GM12878 (cell line): ENCODE data around the gene SLC35F3. TPM values are rescaled to one million over a fixed set of nuclear protein-coding genes. Genes with fewer than 3 reads are reported as not detected.

ENCODE experiments used
- ATAC-seq: fragments of 200-7000 bp; cut with Tn5 transposase; 3 replicates; pipeline ENCODE4 v1.9.1; 2020; ENCODE audit warnings: mild to moderate bottlenecking, moderate library complexity
- BruUV-seq: library from RNA; stranded (reverse); fragments of 400-500 nt; replicated peaks from 2 replicates; lab custom pipeline; 2021; lab: Mats Ljungman, UMichigan
- CTCF ChIA-PET: fragments of 300-600 bp; sonication (Branson Sonifier 250); formaldehyde crosslinking; extraction: SDS; loops from one replicate; lab custom pipeline; 2021; ENCODE audit warnings: inconsistent platforms; lab: Yijun Ruan, JAX
- POLR2A ChIA-PET: fragments of 350-600 bp; formaldehyde crosslinking; extraction: SDS; loops from one replicate; lab custom pipeline; 2021; ENCODE audit warnings: inconsistent platforms; lab: Charles Lee
- RAD21 ChIA-PET: fragments of 300-600 bp; sonication (Branson Sonifier 250); formaldehyde crosslinking; loops from one replicate; lab custom pipeline; 2023; ENCODE audit warnings: antibody characterized with exemption; ENCODE audit not compliant: unreplicated experiment; lab: Charles Lee
- SMC1A ChIA-PET: fragments of 300-600 bp; sonication (Branson Sonifier 250); formaldehyde crosslinking; loops from one replicate; lab custom pipeline; 2023; ENCODE audit not compliant: unreplicated experiment, uncharacterized antibody; lab: Charles Lee
- DNase-seq: peaks from one replicate; pipeline ENCODE4 v3.0.0-alpha.2; 2011; ENCODE audit warnings: low read depth, low spot score
- FAIRE-seq: peaks from 3 replicates; lab custom pipeline; 2011; peaks lifted over from hg19 to GRCh38; lab: Jason Lieb, UNC
- H2AFZ ChIP-seq: 2 replicates; pipeline ENCODE4 v1.6.0; 2011; ENCODE audit warnings: low read depth, low read length, control low read depth; ENCODE audit not compliant: control insufficient read depth
- H3K27ac ChIP-seq: 2 replicates; pipeline ENCODE4 v1.5.1; 2011; ENCODE audit warnings: control low read depth; ENCODE audit not compliant: control insufficient read depth, insufficient read depth
- H3K27me3 ChIP-seq, 2 experiments: replicated peaks in 1 of 2; 2 replicates each; pipeline versions ENCODE4 v1.6.0 to v1.6.1; 2011; ENCODE audit warnings: low read length in 1 of 2; ENCODE audit not compliant: control insufficient read depth in 2 of 2, insufficient read depth in 2 of 2
- H3K36me3 ChIP-seq, 2 experiments: 2 replicates each; pipeline ENCODE4 v1.5.1; 2011; ENCODE audit warnings: low read length in 1 of 2; ENCODE audit not compliant: control insufficient read depth in 2 of 2, insufficient read depth in 2 of 2
- H3K4me1 ChIP-seq: 2 replicates; pipeline ENCODE4 v1.6.1; 2011; ENCODE audit warnings: mild to moderate bottlenecking, low read length, moderate library complexity, mixed read lengths; ENCODE audit not compliant: control insufficient read depth, insufficient read depth
- H3K4me2 ChIP-seq: 2 replicates; pipeline ENCODE4 v1.6.0; 2011; ENCODE audit warnings: control low read depth; ENCODE audit not compliant: control insufficient read depth, insufficient read depth
- H3K4me3 ChIP-seq: fragments of 200-600 bp; sonication (generic); 2 replicates; pipeline ENCODE4 v1.5.1; 2016
- H3K79me2 ChIP-seq: 2 replicates; pipeline ENCODE4 v1.6.0; 2011; ENCODE audit warnings: low read length; ENCODE audit not compliant: control insufficient read depth, insufficient read depth
- H3K9ac ChIP-seq: 2 replicates; pipeline ENCODE4 v1.8.0; 2011; ENCODE audit warnings: low read length, control low read depth, mixed read lengths; ENCODE audit not compliant: control insufficient read depth, insufficient read depth
- H3K9me3 ChIP-seq: replicated peaks from 3 replicates; pipeline ENCODE4 v1.5.1; 2011; ENCODE audit warnings: mild to moderate bottlenecking, low read length; ENCODE audit not compliant: control insufficient read depth, insufficient read depth
- H4K20me1 ChIP-seq: 2 replicates; pipeline ENCODE4 v1.6.0; 2011; ENCODE audit not compliant: control insufficient read depth, insufficient read depth
- CHD4 ChIP-seq: fragments of 200-600 bp; sonication (generic); IDR thresholded peaks from 2 replicates; pipeline ENCODE4 v1.6.1; 2016; ENCODE audit warnings: mild to moderate bottlenecking
- IKZF1 ChIP-seq: fragments of 450-650 bp; conservative IDR thresholded peaks from 2 replicates; pipeline ENCODE4 v1.6.1; 2017; ENCODE audit warnings: antibody characterized with exemption, mild to moderate bottlenecking
- MTA3 ChIP-seq: IDR thresholded peaks from 2 replicates; pipeline ENCODE4 v1.6.1; 2012; ENCODE audit warnings: low read length, inconsistent platforms, borderline replicate concordance
- NR2F1 ChIP-seq: fragments of 450-650 bp; conservative IDR thresholded peaks from 2 replicates; pipeline ENCODE4 v1.6.1; 2017; ENCODE audit warnings: mild to moderate bottlenecking
- ZSCAN29 ChIP-seq: fragments of 450-650 bp; IDR thresholded peaks from 2 replicates; pipeline ENCODE4 v1.6.1; 2017; ENCODE audit warnings: mild to moderate bottlenecking, moderate library complexity
- WGBS: methylation state at CpG from one replicate; pipeline ENCODE4 v1.1.6; 2016; ENCODE audit warnings: low lambda C conversion rate; ENCODE audit not compliant: insufficient replicate concordance, insufficient coverage; ENCODE audit errors: missing lambda C conversion rate; 5-methylcytosine and 5-hydroxymethylcytosine counted together
- in situ Hi-C: fragments of 300-500 bp; cut with MboI; formaldehyde crosslinking; loops from 9 replicates; pipeline ENCODE4 v1.14.3; 2018; ENCODE audit warnings: mixed read lengths
- intact Hi-C: fragments of 100-400 bp; cut with micrococcal nuclease; formaldehyde crosslinking; loops from one replicate; pipeline ENCODE4 v1.14.2; 2022; ENCODE audit not compliant: unreplicated experiment
- polyA plus RNA-seq, 11 experiments: library from polyadenylated mRNA; depleted of rRNA in 4 of 11; unstranded in 6 of 11; stranded (reverse) in 5 of 11; fragments of >200 nt; fragmentation: Nextera tagmentation in 4 of 11; fragmentation: Illumina TruSeq in 1 of 11; extraction: Ambion mirVana in 4 of 11; extraction: Trizol in 1 of 11; gene quantifications; 1 replicate in 1 of 11; 2 replicates in 10 of 11; pipeline versions ENCODE4 v1.2.1 to v1.2.3, GENCODE V29; 2011 to 2016; ENCODE audit warnings: inconsistent platforms in 2 of 11, missing spikeins in 2 of 11, low read depth in 1 of 11
- total RNA-seq, 4 experiments: library from RNA; depleted of rRNA in 3 of 4; stranded (reverse); fragments of >200 nt in 3 of 4; fragmentation: Illumina TruSeq in 1 of 4; extraction: Trizol in 1 of 4; gene quantifications; 2 replicates each; pipeline versions ENCODE4 v1.2.1 to v1.2.3, GENCODE V29; 2013 to 2021
- TF ChIP-seq, protein P1 (sequence below): fragments of 450-650 bp; formaldehyde crosslinking; IDR thresholded peaks from 2 replicates; pipeline ENCODE4 v1.4.0; 2022; ENCODE audit warnings: mild to moderate bottlenecking, moderate library complexity
- TF ChIP-seq, protein P2 (sequence below): fragments of 450-650 bp; IDR thresholded peaks from 2 replicates; pipeline ENCODE4 v1.6.1; 2017; ENCODE audit warnings: borderline replicate concordance
- TF ChIP-seq, protein P3 (sequence below): IDR thresholded peaks from 2 replicates; pipeline ENCODE4 v1.6.1; 2012; ENCODE audit warnings: mild to moderate bottlenecking, low read depth, low read length

Gene SLC35F3
- total and polyA plus RNA-seq, 10 of the 15 experiments (the other 5 are each of a cell fraction or from before 2014, with no cell fraction given): 1.0 to 8.6 (median 5.7) TPM

DNA sequence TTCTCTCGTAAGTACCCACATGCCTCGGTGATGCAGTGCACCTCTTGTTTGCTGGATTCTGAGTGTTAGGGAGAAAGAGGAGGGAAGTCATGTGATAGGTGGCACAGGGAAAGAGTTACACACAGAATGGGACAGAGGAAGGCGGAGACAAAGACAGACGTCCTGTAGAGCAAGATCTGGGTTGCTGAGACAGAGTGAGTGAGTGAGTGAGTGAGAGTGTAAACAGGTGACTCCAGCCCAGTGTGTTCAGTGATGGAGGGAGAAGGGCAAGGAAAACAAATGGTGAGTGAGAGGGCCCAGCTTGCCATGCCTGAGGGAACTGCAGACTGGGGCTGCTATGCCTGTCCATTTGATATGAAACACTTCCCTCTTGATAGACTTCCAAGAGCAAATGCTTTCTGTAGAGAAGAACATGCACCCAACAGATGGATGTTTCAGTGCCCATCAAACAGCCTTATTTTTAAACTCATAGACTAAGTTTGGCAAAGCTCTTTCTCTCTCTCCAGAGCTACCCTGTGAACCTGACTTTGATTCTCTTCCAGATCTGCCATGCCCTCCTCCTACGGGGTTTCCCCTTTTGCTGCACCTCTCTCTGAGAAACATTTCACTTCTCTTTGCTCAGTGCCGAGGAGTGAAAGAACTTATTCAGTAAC, 258.9 kb downstream of the SLC35F3 start (continued):
- TF ChIP-seq, protein P1, sequence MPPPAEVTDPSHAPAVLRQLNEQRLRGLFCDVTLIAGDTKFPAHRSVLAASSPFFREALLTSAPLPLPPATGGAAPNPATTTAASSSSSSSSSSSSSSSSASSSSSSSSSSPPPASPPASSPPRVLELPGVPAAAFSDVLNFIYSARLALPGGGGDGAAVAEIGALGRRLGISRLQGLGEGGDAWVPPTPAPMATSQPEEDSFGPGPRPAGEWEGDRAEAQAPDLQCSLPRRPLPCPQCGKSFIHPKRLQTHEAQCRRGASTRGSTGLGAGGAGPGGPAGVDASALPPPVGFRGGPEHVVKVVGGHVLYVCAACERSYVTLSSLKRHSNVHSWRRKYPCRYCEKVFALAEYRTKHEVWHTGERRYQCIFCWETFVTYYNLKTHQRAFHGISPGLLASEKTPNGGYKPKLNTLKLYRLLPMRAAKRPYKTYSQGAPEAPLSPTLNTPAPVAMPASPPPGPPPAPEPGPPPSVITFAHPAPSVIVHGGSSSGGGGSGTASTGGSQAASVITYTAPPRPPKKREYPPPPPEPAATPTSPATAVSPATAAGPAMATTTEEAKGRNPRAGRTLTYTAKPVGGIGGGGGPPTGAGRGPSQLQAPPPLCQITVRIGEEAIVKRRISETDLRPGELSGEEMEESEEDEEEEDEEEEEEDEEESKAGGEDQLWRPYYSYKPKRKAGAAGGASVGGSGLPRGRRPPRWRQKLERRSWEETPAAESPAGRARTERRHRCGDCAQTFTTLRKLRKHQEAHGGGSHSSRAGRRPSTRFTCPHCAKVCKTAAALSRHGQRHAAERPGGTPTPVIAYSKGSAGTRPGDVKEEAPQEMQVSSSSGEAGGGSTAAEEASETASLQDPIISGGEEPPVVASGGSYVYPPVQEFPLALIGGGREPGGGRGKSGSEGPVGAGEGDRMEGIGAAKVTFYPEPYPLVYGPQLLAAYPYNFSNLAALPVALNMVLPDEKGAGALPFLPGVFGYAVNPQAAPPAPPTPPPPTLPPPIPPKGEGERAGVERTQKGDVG: no peak
- TF ChIP-seq MTA3 (no peak), CHD4 (no peak), NR2F1 (no peak)
- TF ChIP-seq, protein P2, sequence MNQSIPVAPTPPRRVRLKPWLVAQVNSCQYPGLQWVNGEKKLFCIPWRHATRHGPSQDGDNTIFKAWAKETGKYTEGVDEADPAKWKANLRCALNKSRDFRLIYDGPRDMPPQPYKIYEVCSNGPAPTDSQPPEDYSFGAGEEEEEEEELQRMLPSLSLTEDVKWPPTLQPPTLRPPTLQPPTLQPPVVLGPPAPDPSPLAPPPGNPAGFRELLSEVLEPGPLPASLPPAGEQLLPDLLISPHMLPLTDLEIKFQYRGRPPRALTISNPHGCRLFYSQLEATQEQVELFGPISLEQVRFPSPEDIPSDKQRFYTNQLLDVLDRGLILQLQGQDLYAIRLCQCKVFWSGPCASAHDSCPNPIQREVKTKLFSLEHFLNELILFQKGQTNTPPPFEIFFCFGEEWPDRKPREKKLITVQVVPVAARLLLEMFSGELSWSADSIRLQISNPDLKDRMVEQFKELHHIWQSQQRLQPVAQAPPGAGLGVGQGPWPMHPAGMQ: no peak

DNA sequence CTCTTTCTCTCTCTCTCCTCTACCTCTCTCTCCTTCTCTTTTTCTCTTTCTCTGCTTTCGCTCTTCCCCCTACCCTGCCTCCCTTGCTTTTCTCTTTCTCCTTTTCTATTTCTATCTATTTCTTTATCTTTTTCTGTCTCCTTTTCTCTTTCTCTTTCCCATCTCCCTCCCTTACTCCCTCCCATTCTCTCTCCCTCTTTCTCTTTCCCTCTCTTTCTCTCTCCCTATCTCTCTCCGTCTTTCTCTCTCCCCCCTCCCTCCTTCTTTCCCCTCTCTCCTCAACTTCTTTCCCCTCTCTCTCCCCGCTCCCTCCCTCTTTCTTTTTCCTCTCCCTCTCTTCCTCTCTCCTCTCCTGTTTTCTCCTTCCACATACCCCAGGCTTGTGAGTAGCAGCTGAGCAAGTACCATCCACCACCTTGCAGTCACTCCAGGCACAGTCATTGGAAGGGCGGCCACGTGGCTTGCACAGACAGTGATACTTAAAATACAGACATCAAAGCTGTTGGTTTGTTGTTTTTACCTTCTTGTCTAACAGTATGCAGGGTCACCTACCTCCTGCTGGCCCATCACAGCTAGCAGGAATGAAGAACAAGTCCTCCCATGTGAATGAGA, 259.7 kb downstream of the SLC35F3 start:
- Histone ChIP-seq H3K79me2 (no peaks in the 10 kb centered on the region), H3K4me3 (no peak overlapping the region), H3K36me3 (no peaks in the 10 kb centered on the region), H3K9me3 (no peaks in the 10 kb centered on the region), H4K20me1 (no peaks in the 10 kb centered on the region), H3K27me3 (no peaks in the 10 kb centered on the region), H3K9ac (no peak overlapping the region), H3K4me1 (no peaks in the 10 kb centered on the region), H2AFZ (no peak overlapping the region), H3K4me2 (no peak overlapping the region), H3K27ac (no peak overlapping the region)
- DNase-seq: no peak
- WGBS: 25% methylated on average over 5 of the region's 5 CpGs
- TF ChIP-seq ZSCAN29 (no peak), IKZF1 (no peak)
- TF ChIP-seq, protein P3, sequence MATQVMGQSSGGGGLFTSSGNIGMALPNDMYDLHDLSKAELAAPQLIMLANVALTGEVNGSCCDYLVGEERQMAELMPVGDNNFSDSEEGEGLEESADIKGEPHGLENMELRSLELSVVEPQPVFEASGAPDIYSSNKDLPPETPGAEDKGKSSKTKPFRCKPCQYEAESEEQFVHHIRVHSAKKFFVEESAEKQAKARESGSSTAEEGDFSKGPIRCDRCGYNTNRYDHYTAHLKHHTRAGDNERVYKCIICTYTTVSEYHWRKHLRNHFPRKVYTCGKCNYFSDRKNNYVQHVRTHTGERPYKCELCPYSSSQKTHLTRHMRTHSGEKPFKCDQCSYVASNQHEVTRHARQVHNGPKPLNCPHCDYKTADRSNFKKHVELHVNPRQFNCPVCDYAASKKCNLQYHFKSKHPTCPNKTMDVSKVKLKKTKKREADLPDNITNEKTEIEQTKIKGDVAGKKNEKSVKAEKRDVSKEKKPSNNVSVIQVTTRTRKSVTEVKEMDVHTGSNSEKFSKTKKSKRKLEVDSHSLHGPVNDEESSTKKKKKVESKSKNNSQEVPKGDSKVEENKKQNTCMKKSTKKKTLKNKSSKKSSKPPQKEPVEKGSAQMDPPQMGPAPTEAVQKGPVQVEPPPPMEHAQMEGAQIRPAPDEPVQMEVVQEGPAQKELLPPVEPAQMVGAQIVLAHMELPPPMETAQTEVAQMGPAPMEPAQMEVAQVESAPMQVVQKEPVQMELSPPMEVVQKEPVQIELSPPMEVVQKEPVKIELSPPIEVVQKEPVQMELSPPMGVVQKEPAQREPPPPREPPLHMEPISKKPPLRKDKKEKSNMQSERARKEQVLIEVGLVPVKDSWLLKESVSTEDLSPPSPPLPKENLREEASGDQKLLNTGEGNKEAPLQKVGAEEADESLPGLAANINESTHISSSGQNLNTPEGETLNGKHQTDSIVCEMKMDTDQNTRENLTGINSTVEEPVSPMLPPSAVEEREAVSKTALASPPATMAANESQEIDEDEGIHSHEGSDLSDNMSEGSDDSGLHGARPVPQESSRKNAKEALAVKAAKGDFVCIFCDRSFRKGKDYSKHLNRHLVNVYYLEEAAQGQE: no peak
- FAIRE-seq: no peak
- intact Hi-C loops (no loop called here), in situ Hi-C loops (no loop called here)
- ChIA-PET CTCF (interaction anchor here (0.7 to 1.2 kb wide), 2 partner anchors 72 to 145 kb away, joined by 3 to 4 read pairs; no protein-coding TSS in a partner anchor), SMC1A (interaction anchor here (1.4 kb wide), 1 partner anchor 146 kb away, joined by 4 read pairs; no protein-coding TSS in a partner anchor), POLR2A (no interaction called here), RAD21 (no interaction called here)
- no TSS peak for BruUV-seq
- no peak for ATAC-seq
